RWPE1 (cell line): ENCODE results near the gene SAMD14.
A peak's percentile ranks its signal among the peaks of the same experiment; 100 is the strongest.

Experiments
- CTCF ChIA-PET: fragments of 350-600 bp; sonication (Branson Sonifier 250); formaldehyde crosslinking; extraction: SDS; loops from one replicate; lab custom pipeline; 2021; lab: Yijun Ruan, JAX
- POLR2A ChIA-PET: fragments of 400-600 bp; formaldehyde crosslinking; extraction: SDS; loops from one replicate; lab custom pipeline; 2020; ENCODE audit warnings: antibody characterized with exemption; ENCODE audit not compliant: low non-redundant PET; lab: Yijun Ruan, JAX
- DNase-seq: peaks from one replicate; pipeline ENCODE4 v3.0.0; 2012; ENCODE audit warnings: low spot score
- H3K27ac ChIP-seq: fragments of 450-650 bp; 2 replicates; pipeline ENCODE4 v1.5.1; 2017
- TF ChIP-seq, protein P1 (sequence below): fragments of 450-650 bp; conservative IDR thresholded peaks from 2 replicates; pipeline ENCODE4 v1.5.1; 2017; ENCODE audit warnings: low read depth, mild to moderate bottlenecking

The SAMD14 gene

DNA sequence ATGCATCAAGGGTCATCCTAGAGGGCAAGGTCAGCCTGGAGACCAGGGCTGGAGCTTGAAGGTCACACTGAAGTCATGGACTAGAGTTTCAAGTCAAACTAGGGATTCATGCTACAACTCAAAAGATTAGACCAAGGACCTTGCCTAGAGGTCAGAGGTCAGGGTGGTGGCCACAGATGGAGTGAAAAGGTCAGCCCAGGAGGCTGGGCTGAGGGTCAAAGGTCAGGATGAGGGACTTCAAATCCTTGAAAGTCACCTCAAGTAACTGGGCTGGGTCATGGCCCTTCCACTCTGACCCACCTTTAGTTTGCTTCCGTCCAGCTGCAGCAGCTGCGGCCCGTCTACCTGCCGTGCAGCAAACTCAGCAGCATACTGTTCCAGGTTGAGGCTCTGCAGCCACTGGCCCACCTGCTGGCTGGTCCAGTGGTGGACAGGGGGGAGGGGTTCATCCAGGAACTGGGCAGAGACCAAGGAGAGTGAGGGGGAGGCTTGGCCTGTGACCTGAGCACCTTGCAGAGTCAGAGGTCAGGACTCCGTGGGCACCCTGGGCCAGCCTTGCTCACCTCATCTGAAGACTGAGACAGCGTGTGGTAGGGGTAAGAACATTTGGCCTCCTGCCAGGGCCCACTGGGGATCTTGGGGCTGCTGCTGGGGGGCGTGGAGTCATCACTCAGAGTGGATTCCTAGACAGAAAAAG, 16.2 kb downstream of the SAMD14 start:
- no peak for DNase-seq
- ChIA-PET POLR2A (no interaction called here), CTCF (interaction anchor here (0.5 to 2.4 kb wide), 6 partner anchors 12 to 183 kb away, joined by 3 to 7 read pairs (median 6); partner anchors contain the start of gene PPP1R9B)

DNA sequence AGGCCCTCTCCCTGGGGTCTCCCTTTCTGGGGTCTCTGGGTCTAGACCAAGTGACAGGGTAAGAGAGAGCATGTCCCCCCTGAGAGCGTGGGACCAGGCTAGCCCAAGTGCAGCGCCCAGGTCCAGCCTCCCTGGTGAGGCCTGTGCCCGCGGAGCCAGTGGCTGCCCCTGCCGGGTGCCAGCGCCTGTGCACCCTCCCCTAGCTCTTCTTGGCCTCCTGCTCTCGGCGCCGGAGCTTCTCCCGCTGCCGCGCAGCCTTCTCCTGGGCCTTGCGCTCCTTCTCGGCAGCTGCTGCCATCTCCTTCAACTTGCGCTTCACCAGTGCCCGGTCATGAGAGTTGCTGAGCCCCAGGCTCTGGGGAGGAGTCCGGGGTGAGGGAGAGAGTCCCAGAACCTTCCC, 17.3 kb downstream of the SAMD14 start:
- TF ChIP-seq, protein P1, sequence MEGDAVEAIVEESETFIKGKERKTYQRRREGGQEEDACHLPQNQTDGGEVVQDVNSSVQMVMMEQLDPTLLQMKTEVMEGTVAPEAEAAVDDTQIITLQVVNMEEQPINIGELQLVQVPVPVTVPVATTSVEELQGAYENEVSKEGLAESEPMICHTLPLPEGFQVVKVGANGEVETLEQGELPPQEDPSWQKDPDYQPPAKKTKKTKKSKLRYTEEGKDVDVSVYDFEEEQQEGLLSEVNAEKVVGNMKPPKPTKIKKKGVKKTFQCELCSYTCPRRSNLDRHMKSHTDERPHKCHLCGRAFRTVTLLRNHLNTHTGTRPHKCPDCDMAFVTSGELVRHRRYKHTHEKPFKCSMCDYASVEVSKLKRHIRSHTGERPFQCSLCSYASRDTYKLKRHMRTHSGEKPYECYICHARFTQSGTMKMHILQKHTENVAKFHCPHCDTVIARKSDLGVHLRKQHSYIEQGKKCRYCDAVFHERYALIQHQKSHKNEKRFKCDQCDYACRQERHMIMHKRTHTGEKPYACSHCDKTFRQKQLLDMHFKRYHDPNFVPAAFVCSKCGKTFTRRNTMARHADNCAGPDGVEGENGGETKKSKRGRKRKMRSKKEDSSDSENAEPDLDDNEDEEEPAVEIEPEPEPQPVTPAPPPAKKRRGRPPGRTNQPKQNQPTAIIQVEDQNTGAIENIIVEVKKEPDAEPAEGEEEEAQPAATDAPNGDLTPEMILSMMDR: no peak
- DNase-seq: no peak
- ChIA-PET POLR2A (interaction anchor here (0.5 kb wide), 1 partner anchor 87 kb away, joined by 3 read pairs; no protein-coding TSS in a partner anchor), CTCF (interaction anchor here (1.0 to 1.2 kb wide), 2 partner anchors 11 to 20 kb away, joined by 3 to 4 read pairs; no protein-coding TSS in a partner anchor)
- H3K27ac ChIP-seq: peak overlapping the region; percentile 91

More for the DNA sequence above, 16.2 kb downstream of the SAMD14 start:
- no peak overlapping the region; the same call in 1 of the 2 replicates for H3K27ac ChIP-seq
- TF ChIP-seq, protein P1: no peak

DNA sequence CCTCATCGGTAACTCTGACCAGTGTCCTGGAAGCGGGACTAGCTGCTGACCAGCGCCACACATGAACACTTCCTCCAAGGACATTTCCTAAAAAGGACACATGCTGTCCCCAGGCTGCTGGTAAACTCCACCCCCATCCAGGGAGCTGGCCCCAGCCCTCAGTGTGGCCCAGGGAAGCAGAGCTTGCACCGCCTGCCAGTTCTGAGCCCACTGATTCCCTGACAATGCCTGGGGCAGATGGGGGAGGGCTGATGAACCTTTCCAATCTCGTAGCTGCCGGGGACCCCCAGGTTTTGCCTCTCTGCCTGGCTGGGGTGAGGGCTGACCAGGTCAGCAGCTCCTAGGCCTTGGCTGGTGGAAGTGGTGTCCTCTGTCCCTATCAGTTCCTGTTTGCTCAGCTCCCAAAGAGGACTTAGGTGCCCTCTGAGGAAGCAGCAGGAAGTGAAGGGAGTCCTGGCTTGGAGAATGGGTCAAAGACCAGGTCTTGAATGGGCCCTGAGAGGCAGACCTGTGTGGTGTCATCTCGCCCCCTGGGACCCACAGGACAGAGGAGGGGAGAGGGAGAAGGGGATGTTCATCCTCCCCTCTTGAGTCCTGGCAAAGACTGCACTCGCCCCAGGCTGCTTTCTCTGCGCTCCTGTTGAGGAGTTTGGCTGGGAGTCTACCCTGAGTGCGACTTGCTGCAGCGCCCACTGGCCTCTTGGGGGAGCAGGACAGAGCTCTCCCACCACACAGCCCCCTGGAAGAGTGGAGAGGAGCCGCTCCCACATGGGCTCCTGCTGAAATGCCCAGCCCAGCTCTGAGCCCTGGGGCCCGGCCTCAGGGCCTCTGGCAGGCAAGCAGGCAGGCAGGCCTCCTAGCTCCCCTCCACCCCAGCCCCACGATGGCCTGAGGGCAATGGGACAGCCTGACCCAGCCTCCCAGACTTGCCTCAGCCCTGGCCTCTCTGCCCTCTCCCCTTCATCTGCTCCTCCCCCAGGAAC, 18.0 kb downstream of the SAMD14 start:
- ChIA-PET CTCF (interaction anchor here (0.5 to 1.3 kb wide), 5 partner anchors 12 to 90 kb away, joined by 3 to 5 read pairs (median 3); no protein-coding TSS in a partner anchor), POLR2A (interaction anchor here (0.5 kb wide), 1 partner anchor 88 kb away, joined by 3 read pairs; no protein-coding TSS in a partner anchor)
- no peak for DNase-seq
- H3K27ac ChIP-seq: peak overlapping the region; percentile 91
- TF ChIP-seq, protein P1: no peak

GRCh38 chr17:50110591-50111349, 19.2 kb downstream of the SAMD14 start:
- DNase-seq: no peak
- peak overlapping the region; percentile 91 for H3K27ac ChIP-seq
- ChIA-PET POLR2A (interaction anchor here (0.5 kb wide), 1 partner anchor 1397 kb away, joined by 5 read pairs; no protein-coding TSS in a partner anchor), CTCF (interaction anchor here (0.5 to 1.3 kb wide), 2 partner anchors 16 to 32 kb away, joined by 3 to 5 read pairs; no protein-coding TSS in a partner anchor)
- TF ChIP-seq, protein P1: no peak

DNA sequence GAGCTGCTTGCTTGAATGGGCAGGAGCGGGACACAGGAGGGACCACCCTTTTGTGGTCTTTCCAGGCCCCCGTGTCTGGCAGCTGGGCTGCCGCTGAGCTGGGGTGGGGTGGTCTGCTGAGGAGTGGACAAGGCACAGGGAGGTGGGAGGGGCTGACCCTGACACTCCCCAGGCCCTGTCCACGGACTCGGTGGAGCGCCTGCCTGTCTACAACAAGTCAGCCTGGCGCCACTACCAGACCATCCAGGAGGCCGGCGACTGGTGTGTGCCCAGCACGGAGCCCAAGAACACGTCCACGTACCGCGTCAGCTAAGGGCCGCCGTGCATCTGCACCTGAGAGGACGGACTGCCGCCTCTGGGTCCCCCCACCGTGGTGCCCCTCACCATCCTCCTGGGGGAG, 20.2 kb downstream of the SAMD14 start:
- peak overlapping the region; percentile 91 for H3K27ac ChIP-seq
- ChIA-PET CTCF (interaction anchor here (1.1 to 1.6 kb wide), 2 partner anchors 9 to 16 kb away, joined by 3 to 4 read pairs; no protein-coding TSS in a partner anchor), POLR2A (no interaction called here)
- DNase-seq: no peak
- TF ChIP-seq, protein P1: no peak
